ENCODE measurements around the gene USP34.

DNA sequence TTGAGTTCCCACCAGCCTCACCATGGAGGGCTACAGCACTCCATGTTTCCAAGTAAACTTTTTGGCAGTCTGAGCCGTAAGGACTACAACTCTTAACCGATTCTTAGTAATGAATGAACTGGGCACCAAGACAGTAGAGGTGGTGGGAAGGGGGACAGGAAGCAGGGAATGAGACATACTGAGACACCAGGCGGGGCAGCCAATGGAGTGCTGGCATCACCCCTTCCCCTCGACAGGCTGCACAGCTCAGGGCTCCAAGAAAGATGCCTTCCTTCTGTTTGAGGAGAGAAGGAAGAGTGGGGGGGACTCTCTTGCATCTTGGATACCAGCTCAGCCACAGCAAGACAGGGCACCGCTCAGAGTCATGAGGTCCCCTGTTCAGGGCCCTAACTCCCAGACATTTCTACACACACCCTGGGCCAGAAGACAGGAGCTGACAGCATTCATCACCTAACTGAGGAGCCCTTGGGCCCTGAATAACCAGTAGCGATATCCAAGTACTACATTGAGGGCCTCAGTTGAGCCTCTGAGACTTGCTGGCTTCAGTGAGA lies 45.2 kb downstream of the USP34 start:
- TF ChIP-seq POLR2A (IDR thresholded peaks at IDR 0.05): no peak
- TF ChIP-seq, protein P1, sequence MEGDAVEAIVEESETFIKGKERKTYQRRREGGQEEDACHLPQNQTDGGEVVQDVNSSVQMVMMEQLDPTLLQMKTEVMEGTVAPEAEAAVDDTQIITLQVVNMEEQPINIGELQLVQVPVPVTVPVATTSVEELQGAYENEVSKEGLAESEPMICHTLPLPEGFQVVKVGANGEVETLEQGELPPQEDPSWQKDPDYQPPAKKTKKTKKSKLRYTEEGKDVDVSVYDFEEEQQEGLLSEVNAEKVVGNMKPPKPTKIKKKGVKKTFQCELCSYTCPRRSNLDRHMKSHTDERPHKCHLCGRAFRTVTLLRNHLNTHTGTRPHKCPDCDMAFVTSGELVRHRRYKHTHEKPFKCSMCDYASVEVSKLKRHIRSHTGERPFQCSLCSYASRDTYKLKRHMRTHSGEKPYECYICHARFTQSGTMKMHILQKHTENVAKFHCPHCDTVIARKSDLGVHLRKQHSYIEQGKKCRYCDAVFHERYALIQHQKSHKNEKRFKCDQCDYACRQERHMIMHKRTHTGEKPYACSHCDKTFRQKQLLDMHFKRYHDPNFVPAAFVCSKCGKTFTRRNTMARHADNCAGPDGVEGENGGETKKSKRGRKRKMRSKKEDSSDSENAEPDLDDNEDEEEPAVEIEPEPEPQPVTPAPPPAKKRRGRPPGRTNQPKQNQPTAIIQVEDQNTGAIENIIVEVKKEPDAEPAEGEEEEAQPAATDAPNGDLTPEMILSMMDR (IDR thresholded peaks at IDR 0.05): no peak

Data from ovary (tissue), 3 donors.